ENCODE results near the gene ARL6IP1.

The ARL6IP1 gene

DNA sequence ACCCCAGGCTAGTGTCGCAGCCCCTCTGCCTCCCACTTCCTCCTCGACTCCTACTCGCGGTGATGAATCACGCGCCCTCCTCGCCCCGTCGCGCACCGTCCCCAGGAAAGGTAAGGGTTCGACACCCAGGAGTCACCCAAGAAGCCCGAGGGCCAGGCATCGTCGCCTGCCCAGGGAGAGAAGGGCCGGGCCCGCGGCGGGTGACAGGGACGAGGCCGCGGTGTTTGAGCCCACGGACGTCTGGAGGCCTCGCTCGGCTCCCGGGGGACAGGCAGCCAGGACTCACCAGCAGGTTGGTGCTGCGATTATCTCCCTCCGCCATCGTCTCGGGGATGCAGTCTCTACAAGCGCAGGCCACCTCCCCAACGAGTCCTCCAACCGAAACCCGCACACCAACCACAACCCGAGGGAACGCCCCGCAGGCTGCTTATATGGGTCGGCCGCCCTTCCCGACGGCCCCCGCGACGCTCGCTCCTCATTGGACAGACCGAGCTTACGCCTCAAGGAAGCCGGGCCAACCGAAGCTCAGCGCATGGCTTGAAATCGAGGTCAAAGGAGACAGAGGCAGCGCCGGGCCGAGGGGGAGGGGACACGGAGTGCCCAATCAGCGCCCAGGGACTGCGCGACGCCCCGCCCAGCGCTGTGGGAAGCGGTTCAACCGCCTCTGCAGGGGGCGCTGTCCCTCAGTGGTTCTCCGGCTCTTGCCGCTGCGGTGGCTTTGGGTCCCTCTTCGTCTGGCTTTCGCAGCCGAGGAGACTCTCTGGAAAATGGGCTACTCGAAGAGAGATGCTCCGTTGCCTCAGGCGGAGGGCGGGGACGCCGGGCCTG lies at the start of gene ARL6IP1:
Gene ARL6IP1, minus strand, starts transcription at position 405 of the 828 bp plus-strand sequence. Its CDS starts 83 bp downstream, at position 322.
- peak; percentile 99 for TF ChIP-seq POLR2A (IDR thresholded peaks at IDR 0.05; ENCODE audit: low read depth, low read length)
- DNase-seq (ENCODE audit: insufficient read length, low spot score) (peak; percentile 88), FAIRE-seq (peak; percentile 93)

GRCh38 chr16:18846416-18846815 lies 45.1 kb upstream of the ARL6IP1 start:
- DNase-seq (ENCODE audit: insufficient read length, low spot score) (no peak), FAIRE-seq (no peak)
- no peak for TF ChIP-seq POLR2A (IDR thresholded peaks at IDR 0.05; ENCODE audit: low read depth, low read length)

- FAIRE-seq (no peak), DNase-seq (ENCODE audit: insufficient read length, low spot score) (no peak)
- TF ChIP-seq POLR2A (IDR thresholded peaks at IDR 0.05; ENCODE audit: low read depth, low read length), result no peak
Measured at GRCh38 chr16:18842565-18842964, 41.2 kb upstream of the ARL6IP1 start.

DNA sequence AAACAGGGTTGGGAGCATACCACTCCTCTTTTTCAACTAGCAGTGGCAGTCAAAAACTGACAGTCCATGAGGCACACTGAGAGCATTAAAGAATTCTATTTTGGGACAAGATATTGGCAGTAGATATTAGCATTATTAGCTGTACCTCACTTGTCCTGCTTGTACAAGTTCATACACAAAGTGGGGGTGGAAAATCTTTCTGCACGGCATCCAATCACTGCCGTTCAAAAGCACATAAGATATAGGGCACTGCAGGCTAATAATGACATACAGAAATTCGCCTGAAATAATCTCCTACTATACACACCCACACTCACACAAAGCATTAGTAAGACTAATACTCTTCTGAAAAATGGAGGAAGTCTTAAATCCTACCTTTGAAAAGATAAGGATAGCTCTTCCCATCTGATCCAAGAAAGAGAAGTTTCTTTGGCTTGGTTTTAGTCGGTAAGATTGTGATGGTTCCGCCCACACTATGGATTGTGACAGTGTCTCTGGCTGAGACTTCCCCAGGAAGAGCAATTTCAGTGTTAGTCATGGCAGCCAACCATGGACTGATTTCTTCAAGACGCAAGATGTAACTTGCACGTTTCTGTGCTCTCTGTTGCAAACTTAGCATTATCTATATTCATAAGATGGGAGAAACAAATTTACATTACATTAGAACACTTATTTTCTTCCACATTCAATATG lies 40.6 kb upstream of the ARL6IP1 start:
- TF ChIP-seq POLR2A (IDR thresholded peaks at IDR 0.05; ENCODE audit: low read depth, low read length), result no peak
- FAIRE-seq (no peak), DNase-seq (ENCODE audit: insufficient read length, low spot score) (no peak)

DNA sequence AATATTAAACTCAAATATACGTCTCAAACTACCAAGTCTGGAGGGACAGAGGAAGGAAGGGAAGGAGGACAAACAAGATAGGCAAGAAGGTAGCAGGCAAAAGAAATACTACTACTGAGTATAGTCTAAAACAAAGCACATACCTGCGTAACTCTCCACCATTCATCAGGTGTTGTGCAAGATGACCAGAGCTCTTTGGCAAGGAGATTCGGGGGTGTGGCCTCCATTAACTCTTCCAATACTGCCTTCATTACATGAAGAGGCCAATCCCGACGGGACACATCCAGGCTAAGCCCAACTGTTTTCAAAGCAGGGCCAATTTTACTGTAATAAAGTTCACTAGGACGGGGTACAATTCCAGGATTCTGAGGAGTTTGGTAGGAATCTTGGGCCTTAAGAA lies 38.2 kb upstream of the ARL6IP1 start:
- no peak for TF ChIP-seq POLR2A (IDR thresholded peaks at IDR 0.05; ENCODE audit: low read depth, low read length)
- FAIRE-seq (no peak), DNase-seq (ENCODE audit: insufficient read length, low spot score) (no peak)

DNA sequence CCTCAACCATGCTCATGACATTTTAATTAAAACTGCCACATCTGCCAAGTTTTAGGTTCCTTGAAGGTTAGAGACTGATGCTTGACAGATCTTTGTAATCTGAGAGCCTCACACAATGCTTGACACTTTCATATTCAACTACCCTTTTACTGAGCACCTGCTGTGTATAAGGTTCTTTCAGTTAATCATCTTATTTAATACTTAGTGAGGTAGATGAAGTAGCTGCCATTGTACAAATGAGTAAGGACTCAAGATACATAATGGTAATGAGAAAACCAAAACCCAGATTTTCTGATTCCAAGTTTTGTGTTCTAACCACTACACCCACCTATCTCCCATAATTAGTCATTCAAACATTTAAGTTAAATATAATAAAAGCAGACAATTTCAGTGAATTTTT lies 35.4 kb upstream of the ARL6IP1 start:
- TF ChIP-seq POLR2A (IDR thresholded peaks at IDR 0.05; ENCODE audit: low read depth, low read length), result no peak
- no peak for DNase-seq (ENCODE audit: insufficient read length, low spot score)

DNA sequence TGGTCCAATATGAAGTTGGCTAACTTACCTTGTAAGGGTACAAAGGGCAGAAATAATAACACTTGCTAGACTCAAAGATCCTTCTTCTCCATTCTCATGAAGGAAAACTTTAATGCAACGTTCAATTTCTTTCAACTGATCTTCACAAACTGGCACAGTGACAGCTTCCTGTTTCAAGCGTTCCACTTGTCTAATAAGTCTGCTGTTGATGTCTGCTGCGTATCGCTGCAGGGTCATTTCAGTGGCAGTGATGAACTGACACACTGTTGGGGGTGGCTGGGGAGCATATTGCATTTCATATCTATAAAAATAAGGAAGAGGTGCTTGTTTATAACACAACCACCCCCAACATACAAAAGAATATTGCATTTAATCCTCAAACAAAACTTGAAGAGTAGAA lies 33.5 kb upstream of the ARL6IP1 start:
- DNase-seq (ENCODE audit: insufficient read length, low spot score) (no peak), FAIRE-seq (no peak)
- TF ChIP-seq POLR2A (IDR thresholded peaks at IDR 0.05; ENCODE audit: low read depth, low read length), result no peak

More for the DNA sequence above, 35.4 kb upstream of the ARL6IP1 start:
- FAIRE-seq, result no peak

DNA sequence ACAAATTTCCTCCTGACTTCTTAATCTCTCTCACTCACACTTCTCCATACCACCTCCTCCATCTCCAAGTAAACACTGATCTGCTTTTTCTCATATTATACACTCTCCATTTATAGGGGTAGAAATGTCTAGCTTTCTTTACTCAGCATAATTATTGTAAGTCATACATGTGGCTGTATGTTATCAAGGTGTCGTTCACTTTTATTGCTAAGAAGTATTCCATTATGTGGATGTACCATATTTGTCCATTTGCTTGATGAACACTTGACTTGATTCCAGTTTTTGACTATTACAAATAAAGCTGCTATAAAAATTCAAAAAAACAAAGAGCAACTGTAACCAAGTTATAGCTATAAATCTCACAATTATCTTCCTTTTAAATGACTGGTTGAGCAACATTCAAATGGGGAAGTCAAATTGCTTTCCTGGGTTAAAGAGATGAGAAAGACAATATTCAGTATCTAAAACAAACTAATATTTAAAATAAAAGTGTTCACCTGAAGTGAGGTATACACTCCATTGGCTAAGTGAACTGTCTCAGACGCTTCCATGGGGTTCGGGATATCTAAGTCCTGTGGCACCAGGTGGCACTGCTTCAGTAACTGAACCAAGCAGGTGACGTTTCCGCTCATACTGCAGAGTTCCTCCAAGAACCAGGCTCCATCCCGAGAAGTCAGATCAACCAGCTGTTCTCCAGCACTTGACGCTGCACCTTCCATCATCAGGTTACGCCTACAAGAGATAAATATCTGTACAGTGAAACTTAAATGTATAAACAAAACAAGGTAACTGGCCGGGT lies 32.6 kb upstream of the ARL6IP1 start:
- DNase-seq (ENCODE audit: insufficient read length, low spot score) (no peak), FAIRE-seq (no peak)
- TF ChIP-seq POLR2A (IDR thresholded peaks at IDR 0.05; ENCODE audit: low read depth, low read length), result no peak

GRCh38 chr16:18832613-18833012 lies 31.3 kb upstream of the ARL6IP1 start:
- DNase-seq (ENCODE audit: insufficient read length, low spot score) (no peak), FAIRE-seq (no peak)
- TF ChIP-seq POLR2A (IDR thresholded peaks at IDR 0.05; ENCODE audit: low read depth, low read length), result no peak

DNA sequence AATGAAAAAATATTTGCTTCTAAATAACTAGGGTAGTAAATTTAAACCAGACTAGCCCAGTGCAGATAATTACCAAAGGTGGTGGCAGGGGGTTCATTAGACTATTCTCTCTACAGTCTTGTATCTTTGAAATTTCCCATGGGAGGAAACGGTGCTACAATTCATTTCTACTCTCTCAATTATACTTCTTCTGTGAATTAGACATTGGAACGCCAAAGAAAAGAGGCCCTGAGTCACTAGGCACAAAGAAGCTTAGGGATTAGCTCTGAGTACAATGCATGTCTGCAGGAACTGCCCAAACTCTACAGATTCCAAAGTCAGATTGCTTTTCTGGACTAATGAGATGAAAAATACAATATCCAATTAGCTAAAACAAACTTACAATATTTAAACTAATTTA lies 30.7 kb upstream of the ARL6IP1 start:
- no peak for TF ChIP-seq POLR2A (IDR thresholded peaks at IDR 0.05; ENCODE audit: low read depth, low read length)
- FAIRE-seq (no peak), DNase-seq (ENCODE audit: insufficient read length, low spot score) (no peak)

GRCh38 chr16:18829251-18829650 lies 27.9 kb upstream of the ARL6IP1 start:
- no peak for FAIRE-seq
- no peak for DNase-seq (ENCODE audit: insufficient read length, low spot score)

DNA sequence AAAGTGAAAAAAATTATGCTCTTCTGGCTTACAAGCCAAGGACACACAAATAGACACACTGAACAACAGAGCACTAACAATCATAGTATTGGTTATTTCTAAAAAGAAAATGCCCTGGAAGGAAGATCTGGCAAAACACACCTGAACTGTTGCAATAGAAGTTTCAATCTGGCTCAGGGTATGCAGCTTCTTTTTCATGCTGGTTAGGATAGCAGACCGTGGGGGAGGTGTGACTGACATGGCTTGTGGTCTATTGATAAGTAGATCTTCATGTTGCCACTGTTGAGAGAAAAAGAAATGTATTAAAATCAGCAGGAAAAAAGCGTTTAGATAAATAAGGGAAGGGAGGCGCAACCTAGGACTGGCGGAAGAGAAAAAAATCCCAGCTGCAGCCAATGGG lies 26.5 kb upstream of the ARL6IP1 start:
- FAIRE-seq (no peak), DNase-seq (ENCODE audit: insufficient read length, low spot score) (no peak)
- TF ChIP-seq POLR2A (IDR thresholded peaks at IDR 0.05; ENCODE audit: low read depth, low read length), result no peak

More at GRCh38 chr16:18829251-18829650, 27.9 kb upstream of the ARL6IP1 start:
- TF ChIP-seq POLR2A (IDR thresholded peaks at IDR 0.05; ENCODE audit: low read depth, low read length), result no peak

- TF ChIP-seq POLR2A (IDR thresholded peaks at IDR 0.05; ENCODE audit: low read depth, low read length), result no peak
- FAIRE-seq (no peak), DNase-seq (ENCODE audit: insufficient read length, low spot score) (no peak)
Measured at GRCh38 chr16:18816286-18816685, 14.9 kb upstream of the ARL6IP1 start.

DNA sequence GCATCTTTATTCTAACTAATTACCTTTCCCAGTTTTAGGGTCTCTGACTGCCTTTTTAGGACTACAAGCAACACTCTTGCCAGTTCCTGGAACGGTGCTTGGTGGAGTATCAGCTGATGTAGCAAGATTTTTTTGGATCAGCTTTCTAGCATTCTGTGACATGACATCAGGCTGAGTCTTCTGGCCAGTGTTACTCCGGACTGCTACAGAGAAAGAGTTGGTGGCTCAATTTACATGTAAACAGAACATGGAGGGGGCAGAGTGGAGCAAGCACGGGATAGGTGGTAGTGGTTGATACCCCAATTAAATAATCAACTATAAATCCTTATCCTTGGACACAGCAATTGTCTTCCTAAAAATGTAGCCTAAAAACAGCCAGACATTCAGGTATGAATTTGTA lies 10.6 kb upstream of the ARL6IP1 start:
- DNase-seq (ENCODE audit: insufficient read length, low spot score) (no peak), FAIRE-seq (no peak)
- no peak for TF ChIP-seq POLR2A (IDR thresholded peaks at IDR 0.05; ENCODE audit: low read depth, low read length)
